ENCODE data around the gene GNGT1. TPM values are rescaled to one million over a fixed set of nuclear protein-coding genes. Genes with fewer than 3 reads are reported as not detected.

The GNGT1 gene
- polyA plus RNA-seq, 4 donors = not detected

- no peaks in the 10 kb centered on the region for H3K4me1 ChIP-seq (ENCODE audit: control insufficient read depth in 3 of 3, insufficient read depth in 2 of 3, low read depth in 1 of 3, low read length in 2 of 3)
- FAIRE-seq (no peak), DNase-seq (no peak)
- WGBS, 3 donors = 79 to 84% (median 82%) methylated on average over 2 of the region's 2 CpGs
- no peaks in the 10 kb centered on the region for H3K27me3 ChIP-seq (ENCODE audit: control insufficient read depth in 3 of 3, insufficient read depth in 3 of 3, low read length in 3 of 3)
- no peak overlapping the region for H3K4me3 ChIP-seq (ENCODE audit: low read depth in 1 of 3, low read length in 3 of 3)
- H3K36me3 ChIP-seq (ENCODE audit: control insufficient read depth in 3 of 3, insufficient read depth in 2 of 3, low read depth in 1 of 3, low read length in 3 of 3) = no peaks in the 10 kb centered on the region
- no peak overlapping the region for H3K27ac ChIP-seq (ENCODE audit: low read depth in 1 of 3, low read length in 2 of 3)
- H3K9me3 ChIP-seq (ENCODE audit: control insufficient read depth in 2 of 2, insufficient read depth in 1 of 2, low read depth in 1 of 2, low read length in 1 of 2) = no peaks in the 10 kb centered on the region
Measured at GRCh38 chr7:93955304-93955703, 48.9 kb downstream of the GNGT1 start.

- H3K27ac ChIP-seq (ENCODE audit: low read depth in 1 of 3, low read length in 2 of 3) = no peak overlapping the region
- WGBS, 3 donors = 91 to 93% (median 92%) methylated on average over 1 of the region's 1 CpG
- H3K4me1 ChIP-seq (ENCODE audit: control insufficient read depth in 3 of 3, insufficient read depth in 2 of 3, low read depth in 1 of 3, low read length in 2 of 3) = no peaks in the 10 kb centered on the region
- H3K9me3 ChIP-seq (ENCODE audit: control insufficient read depth in 2 of 2, insufficient read depth in 1 of 2, low read depth in 1 of 2, low read length in 1 of 2) = no peaks in the 10 kb centered on the region
- DNase-seq (no peak), FAIRE-seq (no peak)
- no peaks in the 10 kb centered on the region for H3K27me3 ChIP-seq (ENCODE audit: control insufficient read depth in 3 of 3, insufficient read depth in 3 of 3, low read length in 3 of 3)
- H3K4me3 ChIP-seq (ENCODE audit: low read depth in 1 of 3, low read length in 3 of 3) = no peak overlapping the region
- no peaks in the 10 kb centered on the region for H3K36me3 ChIP-seq (ENCODE audit: control insufficient read depth in 3 of 3, insufficient read depth in 2 of 3, low read depth in 1 of 3, low read length in 3 of 3)
Measured at GRCh38 chr7:93957767-93958166, 51.4 kb downstream of the GNGT1 start.

- no peaks in the 10 kb centered on the region for H3K36me3 ChIP-seq (ENCODE audit: control insufficient read depth in 3 of 3, insufficient read depth in 2 of 3, low read depth in 1 of 3, low read length in 3 of 3)
- H3K27ac ChIP-seq (ENCODE audit: low read depth in 1 of 3, low read length in 2 of 3) = no peak overlapping the region
- no peak overlapping the region for H3K4me3 ChIP-seq (ENCODE audit: low read depth in 1 of 3, low read length in 3 of 3)
- no peaks in the 10 kb centered on the region for H3K9me3 ChIP-seq (ENCODE audit: control insufficient read depth in 2 of 2, insufficient read depth in 1 of 2, low read depth in 1 of 2, low read length in 1 of 2)
- no peak for FAIRE-seq
- no peak for DNase-seq
- whole genome bisulfite sequencing, 3 donors = 80 to 90% (median 84%) methylated on average over 3 of the region's 3 CpGs
- no peaks in the 10 kb centered on the region for H3K27me3 ChIP-seq (ENCODE audit: control insufficient read depth in 3 of 3, insufficient read depth in 3 of 3, low read length in 3 of 3)
- no peaks in the 10 kb centered on the region for H3K4me1 ChIP-seq (ENCODE audit: control insufficient read depth in 3 of 3, insufficient read depth in 2 of 3, low read depth in 1 of 3, low read length in 2 of 3)
Measured at GRCh38 chr7:93958216-93958615, 51.8 kb downstream of the GNGT1 start.

- Histone ChIP-seq H3K36me3 (ENCODE audit: control insufficient read depth in 3 of 3, insufficient read depth in 2 of 3, low read depth in 1 of 3, low read length in 3 of 3) (no peaks in the 10 kb centered on the region), H3K4me3 (ENCODE audit: low read depth in 1 of 3, low read length in 3 of 3) (no peak overlapping the region), H3K4me1 (ENCODE audit: control insufficient read depth in 3 of 3, insufficient read depth in 2 of 3, low read depth in 1 of 3, low read length in 2 of 3) (no peaks in the 10 kb centered on the region), H3K27me3 (ENCODE audit: control insufficient read depth in 3 of 3, insufficient read depth in 3 of 3, low read length in 3 of 3) (no peaks in the 10 kb centered on the region), H3K27ac (ENCODE audit: low read depth in 1 of 3, low read length in 2 of 3) (no peak overlapping the region), H3K9me3 (ENCODE audit: control insufficient read depth in 2 of 2, insufficient read depth in 1 of 2, low read depth in 1 of 2, low read length in 1 of 2) (no peaks in the 10 kb centered on the region)
- FAIRE-seq (no peak), DNase-seq (no peak)
- 82 to 89% (median 87%) methylated on average over 3 of the region's 3 CpGs for WGBS, 3 donors
Measured at GRCh38 chr7:93958651-93959050, 52.3 kb downstream of the GNGT1 start.

Other genes starting within 250 kb of the GNGT1 start
- 1 to 10 TPM in 1 of 4 donors, under 1 TPM in 1, not detected in 2; 0.60 to 1.9 TPM for gene TFPI2, start 15.8 kb upstream of the GNGT1 start, polyA plus RNA-seq
- 10 to 100 TPM in 3 of 4 donors, 1 to 10 TPM in 1; 2.0 to 18.6 (median 13.7) TPM for gene GNG11, start 15.2 kb downstream of the GNGT1 start, polyA plus RNA-seq
- gene BET1, start 97.8 kb downstream of the GNGT1 start, polyA plus RNA-seq = 10 to 100 TPM; 22.4 to 78.5 (median 47.2) TPM